GM12892 (cell line): ENCODE measurements around the gene TPMT.

Experiments used
- POLR2A ChIP-seq: IDR thresholded peaks from 2 replicates; pipeline ENCODE4 v1.6.1; 2011; ENCODE audit warnings: low read depth, low read length, control low read depth
- POLR2AphosphoS5 ChIP-seq: IDR thresholded peaks from 2 replicates; pipeline ENCODE4 v1.6.1; 2011; ENCODE audit warnings: low read depth, low read length, control low read depth

DNA sequence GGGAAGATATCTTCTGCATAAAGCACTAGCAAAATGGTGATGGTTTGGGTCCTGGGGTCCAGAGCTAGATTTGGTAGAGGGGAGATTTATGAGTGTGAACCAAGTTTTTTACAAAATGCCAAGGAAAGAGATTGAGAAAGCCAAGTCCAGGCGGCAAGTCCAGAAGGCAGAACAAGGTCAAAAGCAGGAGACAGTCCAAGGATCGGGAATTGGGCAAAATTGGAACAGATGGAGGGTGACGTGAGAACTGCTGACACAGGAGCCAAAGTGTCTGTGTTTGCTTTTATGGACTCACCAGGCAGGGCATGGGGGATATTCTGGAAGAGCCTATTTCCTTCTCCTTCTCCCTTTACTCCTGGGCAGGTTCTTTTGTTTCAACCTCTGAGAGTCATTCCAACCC lies 36.5 kb downstream of the TPMT start:
- TF ChIP-seq POLR2A: no peak
- TF ChIP-seq POLR2AphosphoS5: no peak
